IPS DF 4.7 (cell line): ENCODE measurements around the gene COL5A1.
A peak's percentile ranks its signal among the peaks of the same experiment; 100 is the strongest.

ENCODE experiments used
- DNase-seq: peaks from one replicate; pipeline ENCODE4 v3.0.0-alpha.2; 2013; ENCODE audit warnings: low spot score; ENCODE audit errors: extremely low read depth

COL5A1 gene

DNA sequence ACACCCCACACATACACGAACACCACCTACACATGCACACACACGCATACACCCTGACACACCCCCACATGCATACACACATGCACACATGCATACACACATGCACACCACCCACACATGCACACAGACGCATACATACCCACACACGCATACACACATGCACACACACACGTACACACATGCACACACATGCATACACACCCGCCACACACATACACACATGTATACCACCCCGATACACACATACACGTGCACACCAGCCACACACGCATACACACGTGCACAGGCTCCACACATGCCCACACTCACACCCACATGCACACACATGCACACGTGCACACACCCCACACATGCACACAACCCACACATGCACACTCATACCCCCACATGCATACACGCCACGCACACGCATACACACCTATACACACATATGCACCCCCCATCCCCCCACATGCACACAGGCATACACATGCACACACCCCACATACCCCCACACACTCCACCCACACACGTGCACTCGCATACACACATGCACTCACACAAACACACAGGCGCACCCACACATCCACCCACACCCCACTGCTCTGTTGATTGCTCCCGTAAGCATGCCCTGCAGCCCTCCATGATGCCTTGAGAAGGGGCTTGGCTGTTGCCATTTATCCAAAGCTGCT lies 119.3 kb downstream of the COL5A1 start:
- no peak for DNase-seq

DNA sequence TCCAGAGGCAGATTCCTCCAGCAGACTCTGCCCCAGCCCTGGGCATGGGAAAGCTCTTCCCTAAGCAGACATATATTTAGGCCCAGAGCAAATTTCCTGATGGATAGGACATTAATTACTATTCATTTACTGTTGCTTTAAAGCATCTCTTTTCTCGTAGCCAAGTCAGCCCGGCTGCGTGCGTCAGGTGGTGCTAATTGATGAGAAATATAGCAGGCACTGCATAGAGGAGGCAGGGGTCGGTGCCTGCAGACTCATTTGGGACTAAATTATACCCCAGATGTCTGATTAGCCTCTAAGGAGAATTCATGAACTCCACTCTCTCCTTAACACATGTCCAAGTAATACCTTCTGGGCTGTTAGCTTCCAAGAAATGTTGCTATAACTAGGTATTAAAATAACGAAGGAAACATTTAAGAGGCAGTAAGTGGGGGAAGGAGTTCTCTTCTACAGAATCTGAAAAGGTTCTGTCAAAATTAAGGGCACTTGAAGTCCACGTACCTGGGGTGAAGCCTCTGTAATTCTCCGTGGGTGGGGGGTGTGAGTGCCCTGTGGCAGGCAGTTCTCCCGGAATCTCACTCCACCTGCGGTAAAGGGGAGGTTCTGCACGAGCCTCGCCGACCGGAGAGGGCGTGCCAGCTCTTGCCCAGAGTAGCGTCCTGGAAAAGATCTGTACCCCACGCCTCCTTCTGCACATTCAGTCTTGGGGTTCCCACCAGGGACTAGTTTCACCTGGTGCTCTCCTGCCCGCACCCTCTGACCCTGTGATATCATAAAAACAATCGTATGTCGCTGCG lies 123.1 kb downstream of the COL5A1 start:
- no peak for DNase-seq

DNA sequence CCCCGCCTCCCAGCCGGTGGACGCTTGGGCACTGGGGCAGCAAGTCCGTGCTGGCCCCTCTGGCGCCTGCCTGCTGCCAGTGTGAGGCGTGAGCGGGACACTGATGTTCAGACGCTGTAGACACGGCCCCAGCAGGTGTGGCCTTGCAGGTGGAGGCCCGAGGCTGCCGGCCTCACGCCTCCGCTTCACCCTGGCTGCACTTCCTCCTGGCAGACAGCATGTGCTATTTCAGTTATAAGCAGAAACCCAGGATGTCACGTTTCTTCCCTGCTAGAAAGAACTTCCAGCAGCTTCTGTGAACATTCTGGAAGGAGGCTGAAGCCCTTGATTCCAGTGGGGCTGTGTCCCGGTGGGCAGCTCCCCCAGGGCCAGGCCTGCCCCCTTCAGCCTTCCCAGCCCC lies 124.2 kb downstream of the COL5A1 start:
- no peak for DNase-seq

DNA sequence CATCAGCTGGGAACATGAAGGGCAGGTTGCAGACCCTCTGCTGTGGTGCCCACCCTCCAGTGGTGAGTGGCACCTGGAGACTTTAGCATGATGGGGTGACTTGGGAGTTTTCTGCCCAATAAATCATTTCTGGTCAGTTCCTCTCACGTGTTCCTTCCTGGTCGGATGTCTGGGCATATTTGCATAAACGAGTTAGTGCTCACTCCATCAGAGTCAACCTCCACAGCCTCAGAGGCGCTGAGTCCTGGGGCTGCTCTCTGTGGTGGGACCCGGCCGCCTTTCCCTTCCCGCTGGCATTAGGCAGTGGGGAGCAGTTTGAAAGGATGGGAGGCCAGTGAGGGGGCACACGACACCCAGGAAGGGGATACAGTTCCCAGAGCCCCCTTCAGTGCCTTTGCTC lies 125.0 kb downstream of the COL5A1 start:
- no peak for DNase-seq

GRCh38 chr9:134768332-134768708 lies 126.7 kb downstream of the COL5A1 start:
- no peak for DNase-seq

GRCh38 chr9:134768709-134769351 lies 127.2 kb downstream of the COL5A1 start:
- DNase-seq: no peak

- no peak for DNase-seq
Observed at GRCh38 chr9:134770972-134771971, 129.7 kb downstream of the COL5A1 start.

- DNase-seq: no peak
Observed at GRCh38 chr9:134772331-134772730, 130.7 kb downstream of the COL5A1 start.

GRCh38 chr9:134773842-134774241 lies 132.2 kb downstream of the COL5A1 start:
- DNase-seq: no peak

- DNase-seq: no peak
Observed at GRCh38 chr9:134774410-134774809, 132.8 kb downstream of the COL5A1 start.

DNA sequence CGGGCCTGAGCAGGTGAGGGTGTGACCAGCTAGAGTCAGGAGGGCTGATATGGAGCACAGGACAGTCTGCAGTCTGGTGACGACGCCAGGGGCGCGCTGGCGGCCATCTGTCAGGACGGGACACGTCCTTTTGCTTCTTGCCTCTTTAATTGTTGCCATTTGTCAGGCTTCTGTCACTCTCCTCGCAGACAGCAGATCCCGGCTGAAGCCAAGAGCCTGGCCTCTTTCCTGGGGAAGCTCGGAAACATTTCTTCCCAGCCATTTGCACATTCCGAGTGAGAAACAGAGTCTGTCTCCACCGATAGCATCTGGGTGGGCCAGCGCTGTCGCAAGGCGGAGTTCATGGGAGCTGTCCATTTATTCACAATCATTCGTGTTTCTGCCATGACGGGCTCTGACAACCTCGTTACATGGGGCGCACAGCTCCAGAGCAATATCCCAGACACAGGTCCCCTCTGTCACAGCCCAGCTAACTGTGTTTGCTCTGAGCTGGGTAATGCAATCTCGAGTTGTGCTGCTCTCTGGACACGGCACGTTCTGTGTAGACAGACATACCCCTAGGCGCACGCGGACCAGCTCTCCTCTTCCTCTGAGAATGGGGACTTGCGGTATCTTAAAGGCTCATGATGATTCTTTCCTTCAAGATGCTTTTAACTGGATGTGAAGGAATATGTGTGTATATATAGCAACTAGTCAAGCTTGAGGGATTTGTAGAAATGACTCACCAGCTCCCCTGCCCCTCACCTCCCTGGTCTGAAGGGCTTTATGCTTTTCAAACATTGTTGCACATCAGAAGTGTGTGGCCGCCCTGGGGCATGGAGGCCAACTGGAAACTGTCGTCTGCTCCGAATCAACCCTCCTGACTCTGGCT lies 133.7 kb downstream of the COL5A1 start:
- no peak for DNase-seq

- DNase-seq: no peak
Observed at GRCh38 chr9:134776080-134776796, 134.6 kb downstream of the COL5A1 start.

GRCh38 chr9:134777153-134777552 lies 135.6 kb downstream of the COL5A1 start:
- DNase-seq: no peak

DNA sequence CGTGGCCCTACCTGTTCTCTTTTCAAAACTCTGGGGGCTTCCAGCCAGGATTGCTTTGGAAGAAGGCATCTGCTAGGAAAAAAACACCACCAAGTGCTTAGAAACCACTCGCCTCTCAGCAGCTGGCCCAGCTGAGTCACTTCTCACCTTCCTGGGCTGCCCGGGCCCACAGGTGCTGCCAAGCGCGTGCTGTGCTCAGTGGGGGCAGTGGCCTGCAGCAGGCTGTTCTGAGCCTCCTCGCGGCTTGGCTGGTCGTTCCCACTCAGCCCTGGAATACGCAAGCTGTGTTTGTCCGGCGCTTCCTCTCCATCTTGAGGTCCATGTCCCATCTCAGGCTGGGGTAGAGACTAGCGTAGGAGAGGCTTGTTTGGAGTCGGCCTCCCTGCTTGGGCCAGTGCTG lies 136.6 kb downstream of the COL5A1 start:
- DNase-seq: no peak

DNA sequence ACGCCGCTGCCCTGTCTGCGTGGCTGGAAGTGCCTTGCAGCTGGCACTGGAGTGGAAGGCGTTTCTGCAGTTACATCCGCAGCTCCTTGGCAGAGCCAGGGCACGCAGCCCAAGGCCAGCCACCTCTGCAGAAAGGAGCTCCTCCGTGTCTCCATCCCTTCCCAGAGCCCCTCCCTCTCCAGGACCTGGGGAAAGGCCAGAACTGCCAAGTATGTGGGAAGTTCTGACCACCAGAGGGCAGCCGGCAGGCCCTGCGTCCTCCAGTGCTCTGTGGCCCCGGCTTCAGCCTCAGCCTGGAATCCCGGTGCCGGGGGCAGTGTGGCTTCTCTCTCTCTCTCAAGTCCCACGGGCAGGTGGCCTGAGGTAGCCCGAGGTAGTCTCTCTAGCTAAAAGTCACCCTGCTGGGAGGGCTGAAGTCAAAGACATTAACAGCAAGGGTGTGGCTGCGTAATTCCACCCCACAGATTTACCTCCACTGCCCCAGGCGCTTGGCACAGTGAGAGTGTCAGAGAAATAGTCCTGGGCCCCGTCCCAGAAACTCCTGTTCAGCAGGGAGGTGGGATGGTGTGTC lies 137.3 kb downstream of the COL5A1 start:
- peak; percentile 75 for DNase-seq

GRCh38 chr9:134779640-134780039 lies 138.0 kb downstream of the COL5A1 start:
- no peak for DNase-seq

DNA sequence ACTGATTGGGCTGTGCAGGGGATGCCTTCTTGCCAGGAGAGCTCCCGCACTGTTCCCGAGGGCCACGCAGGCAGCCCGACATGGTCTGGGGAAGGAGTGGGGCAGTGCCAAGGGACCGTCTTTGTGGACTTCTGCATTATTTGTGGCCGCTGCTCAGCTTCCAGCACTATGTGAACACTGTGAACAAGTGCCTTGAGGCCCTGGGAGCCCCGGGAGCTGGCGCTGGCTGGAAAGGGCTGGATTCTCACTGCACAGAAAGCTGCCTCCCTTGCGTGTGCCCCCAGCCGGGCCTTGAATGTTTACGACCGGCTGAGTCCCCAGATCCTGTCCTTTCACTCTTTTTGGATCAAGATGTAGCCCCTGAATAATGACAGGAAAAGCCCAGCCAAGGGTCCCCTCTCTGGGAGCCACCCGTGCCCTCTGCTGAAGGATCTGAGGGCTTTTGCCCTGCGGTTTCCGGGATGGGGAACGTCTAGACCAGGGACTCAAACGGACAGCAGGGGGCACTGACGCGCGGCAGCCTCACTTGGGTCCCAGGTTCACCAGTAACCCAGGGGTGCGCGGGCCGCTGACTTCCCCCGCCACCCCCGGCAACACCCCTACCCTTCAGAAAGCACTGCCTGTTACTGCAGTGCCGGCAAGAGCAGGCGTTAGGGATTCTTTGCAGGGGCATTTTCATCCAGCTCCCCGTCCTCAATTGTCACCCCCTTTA lies 140.1 kb downstream of the COL5A1 start:
- DNase-seq: no peak

DNA sequence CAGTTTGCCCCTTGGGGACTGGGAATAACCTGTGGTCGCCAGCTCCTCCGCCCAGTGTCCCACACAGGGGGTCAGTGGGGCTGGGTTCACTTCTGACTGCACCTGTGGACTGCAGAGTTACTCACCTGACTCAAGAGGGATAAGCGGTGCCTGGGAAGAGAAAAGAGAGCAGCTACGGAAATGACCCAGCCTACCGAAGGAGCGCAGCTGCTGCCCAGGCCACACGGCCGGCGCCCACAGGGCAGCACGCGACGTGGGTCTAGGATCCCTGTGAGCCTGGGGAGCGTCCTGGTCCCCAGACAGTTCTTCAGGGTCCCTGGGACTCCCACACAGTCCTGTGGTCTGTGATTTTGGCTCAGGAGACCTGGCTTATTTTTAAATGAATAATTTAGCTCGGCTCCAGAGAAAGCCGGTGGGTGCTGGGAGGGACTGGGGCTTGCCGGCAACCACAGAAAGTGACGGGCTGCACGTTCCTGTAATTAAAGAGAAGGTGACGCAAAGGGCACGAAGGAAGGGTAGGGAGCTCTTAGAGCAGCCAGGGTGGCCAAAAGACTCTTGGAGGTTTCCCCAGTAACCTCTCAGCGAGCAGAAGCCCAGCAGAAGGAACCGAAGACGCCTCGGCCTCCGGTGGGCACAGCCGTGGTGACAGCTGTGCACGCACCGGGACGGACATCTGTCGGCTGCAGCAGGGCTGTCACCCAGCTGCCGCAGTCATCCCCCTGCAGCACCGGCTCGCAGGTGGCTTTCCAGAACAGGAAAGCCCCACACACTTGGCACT lies 141.5 kb downstream of the COL5A1 start:
- no peak for DNase-seq
